Suprapubic skin (tissue), 4 donors: Measurements from ENCODE around the gene EEPD1. TPM values are rescaled to one million over a fixed set of nuclear protein-coding genes. Genes with fewer than 3 reads are reported as not detected.
"Not testable (repeated sequence)": the region's sequence is repeated elsewhere in the genome, so short reads cannot be mapped to it uniquely, and the experiment has no call there.

Source experiments
- DNase-seq, 2 donors: peaks; one replicate each; pipeline ENCODE4 v3.0.0-alpha.2; 2019; ENCODE audit warnings: low spot score in 2 of 2
- H3K27ac ChIP-seq: fragments of 200-600 bp; sonication (generic); one replicate; pipeline ENCODE4 v1.5.1; 2019
- H3K27me3 ChIP-seq: fragments of 200-600 bp; sonication (generic); one replicate; pipeline ENCODE4 v1.5.1; 2019
- H3K36me3 ChIP-seq: fragments of 200-600 bp; sonication (generic); one replicate; pipeline ENCODE4 v1.5.1; 2019
- H3K4me1 ChIP-seq: fragments of 200-600 bp; sonication (generic); one replicate; pipeline ENCODE4 v1.5.1; 2019
- H3K4me3 ChIP-seq: fragments of 200-600 bp; sonication (generic); one replicate; pipeline ENCODE4 v1.5.1; 2019; ENCODE audit warnings: mild to moderate bottlenecking
- H3K9me3 ChIP-seq: fragments of 200-600 bp; sonication (generic); one replicate; pipeline ENCODE4 v1.5.1; 2019
- EP300 ChIP-seq: sonication (generic); formaldehyde crosslinking; IDR thresholded peaks from one replicate; pipeline ENCODE4 v1.6.1; 2017; ENCODE audit warnings: antibody characterized with exemption
- POLR2A ChIP-seq, 2 donors: fragments of 450-650 bp; IDR thresholded peaks; one replicate each; pipeline ENCODE4 v1.6.1; 2017; ENCODE audit warnings: antibody characterized with exemption in 2 of 2, mild to moderate bottlenecking in 2 of 2, moderate library complexity in 2 of 2
- POLR2AphosphoS5 ChIP-seq, 3 donors: sonication (generic); formaldehyde crosslinking; IDR thresholded peaks; one replicate each; pipeline ENCODE4 v1.6.1; 2017; ENCODE audit warnings: antibody characterized with exemption in 3 of 3
- WGBS: methylation state at CpG from one replicate; pipeline ENCODE4 v1.1.5; 2018; 5-methylcytosine and 5-hydroxymethylcytosine counted together
- total RNA-seq, 4 donors: library from RNA; depleted of rRNA; stranded (reverse); fragments of >200 nt; gene quantifications; one replicate each; pipeline ENCODE4 v1.1.0, GENCODE V29; 2016
- TF ChIP-seq, protein P1 (sequence below), 2 donors: fragments of 200-600 bp in 1 of 2; fragments of 450-650 bp in 1 of 2; sonication (generic) in 1 of 2; IDR thresholded peaks; one replicate each; pipeline ENCODE4 v1.5.1; 2016 to 2019; ENCODE audit warnings: antibody characterized with exemption in 2 of 2, mild to moderate bottlenecking in 1 of 2, moderate library complexity in 1 of 2

The EEPD1 gene
- total RNA-seq, 4 donors from 2014 or later, result 11.7 to 18.2 (median 16.1) TPM

DNA sequence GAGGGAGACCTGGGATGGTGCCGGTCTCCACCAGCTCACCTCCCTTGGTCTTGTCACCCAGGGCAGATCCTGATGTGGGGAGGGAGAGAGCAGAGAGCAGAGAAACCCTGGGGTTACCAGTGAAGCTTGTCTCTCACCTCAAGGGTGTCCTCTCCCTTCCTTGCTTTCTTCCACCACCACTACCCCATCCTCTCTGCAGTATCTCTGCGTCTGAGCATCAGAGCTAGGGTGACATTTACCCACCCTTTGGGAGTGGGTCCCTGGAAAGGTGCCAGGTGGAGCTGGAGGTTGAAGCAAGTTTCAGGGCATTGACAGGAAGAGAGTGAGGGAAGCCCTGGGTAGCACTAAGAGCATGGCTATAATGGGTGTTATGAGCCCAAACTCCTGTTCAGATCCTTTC is 161.4 kb downstream of the EEPD1 start:
- no peak for DNase-seq
- TF ChIP-seq, protein P1, sequence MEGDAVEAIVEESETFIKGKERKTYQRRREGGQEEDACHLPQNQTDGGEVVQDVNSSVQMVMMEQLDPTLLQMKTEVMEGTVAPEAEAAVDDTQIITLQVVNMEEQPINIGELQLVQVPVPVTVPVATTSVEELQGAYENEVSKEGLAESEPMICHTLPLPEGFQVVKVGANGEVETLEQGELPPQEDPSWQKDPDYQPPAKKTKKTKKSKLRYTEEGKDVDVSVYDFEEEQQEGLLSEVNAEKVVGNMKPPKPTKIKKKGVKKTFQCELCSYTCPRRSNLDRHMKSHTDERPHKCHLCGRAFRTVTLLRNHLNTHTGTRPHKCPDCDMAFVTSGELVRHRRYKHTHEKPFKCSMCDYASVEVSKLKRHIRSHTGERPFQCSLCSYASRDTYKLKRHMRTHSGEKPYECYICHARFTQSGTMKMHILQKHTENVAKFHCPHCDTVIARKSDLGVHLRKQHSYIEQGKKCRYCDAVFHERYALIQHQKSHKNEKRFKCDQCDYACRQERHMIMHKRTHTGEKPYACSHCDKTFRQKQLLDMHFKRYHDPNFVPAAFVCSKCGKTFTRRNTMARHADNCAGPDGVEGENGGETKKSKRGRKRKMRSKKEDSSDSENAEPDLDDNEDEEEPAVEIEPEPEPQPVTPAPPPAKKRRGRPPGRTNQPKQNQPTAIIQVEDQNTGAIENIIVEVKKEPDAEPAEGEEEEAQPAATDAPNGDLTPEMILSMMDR (IDR thresholded peaks at IDR 0.05), result no peak
- TF ChIP-seq POLR2AphosphoS5 (IDR thresholded peaks at IDR 0.05) (no peak), POLR2A (IDR thresholded peaks at IDR 0.05) (no peak), EP300 (no peak)
- Histone ChIP-seq H3K4me3 (no peak overlapping the region), H3K27me3 (no peaks in the 10 kb centered on the region), H3K9me3 (no peaks in the 10 kb centered on the region), H3K4me1 (no peaks in the 10 kb centered on the region), H3K36me3 (no peaks in the 10 kb centered on the region), H3K27ac (no peak overlapping the region)
- WGBS, result 96% methylated on average over 2 of the region's 2 CpGs

GRCh38 chr7:36315309-36315944 is 162.4 kb downstream of the EEPD1 start:
- Histone ChIP-seq H3K27me3 (no peaks in the 10 kb centered on the region), H3K27ac (no peak overlapping the region), H3K4me3 (no peak overlapping the region), H3K36me3 (no peaks in the 10 kb centered on the region), H3K9me3 (no peaks in the 10 kb centered on the region), H3K4me1 (no peaks in the 10 kb centered on the region)
- WGBS, result 58% methylated on average over 7 of the region's 9 CpGs
- TF ChIP-seq, protein P1 (IDR thresholded peaks at IDR 0.05), result no peak
- no peak for TF ChIP-seq POLR2AphosphoS5 (IDR thresholded peaks at IDR 0.05)
- TF ChIP-seq POLR2A (IDR thresholded peaks at IDR 0.05), result no peak
- TF ChIP-seq EP300, result no peak
- no peak for DNase-seq

GRCh38 chr7:36316319-36316718 is 163.3 kb downstream of the EEPD1 start:
- TF ChIP-seq EP300 (no peak), POLR2A (IDR thresholded peaks at IDR 0.05) (no peak), POLR2AphosphoS5 (IDR thresholded peaks at IDR 0.05) (no peak)
- TF ChIP-seq, protein P1 (IDR thresholded peaks at IDR 0.05), result no peak
- Histone ChIP-seq H3K27me3 (no peaks in the 10 kb centered on the region), H3K27ac (no peak overlapping the region), H3K9me3 (no peaks in the 10 kb centered on the region), H3K36me3 (no peaks in the 10 kb centered on the region), H3K4me3 (no peak overlapping the region), H3K4me1 (no peaks in the 10 kb centered on the region)
- WGBS, result 93% methylated on average over 7 of the region's 7 CpGs
- no peak for DNase-seq

DNA sequence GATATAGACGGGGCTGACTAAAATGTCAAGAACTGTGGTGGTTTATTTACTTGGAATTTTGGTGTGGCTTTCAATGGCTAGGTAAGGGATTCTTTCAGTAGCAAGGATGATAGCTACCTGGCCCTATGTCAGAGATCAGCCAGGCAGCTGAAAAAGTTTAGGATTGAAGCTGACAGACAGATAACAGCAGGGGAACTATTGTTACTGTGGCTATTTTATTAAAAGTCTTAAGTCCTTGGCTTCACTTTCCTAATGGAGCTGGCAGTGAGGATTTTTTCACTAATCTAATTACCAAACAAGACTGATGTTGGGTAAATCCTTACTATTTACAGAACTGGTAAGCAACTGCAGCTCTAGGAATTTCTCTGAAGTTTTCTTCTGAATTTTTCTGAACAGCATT is 164.2 kb downstream of the EEPD1 start:
- TF ChIP-seq EP300 (no peak), POLR2AphosphoS5 (IDR thresholded peaks at IDR 0.05) (no peak), POLR2A (IDR thresholded peaks at IDR 0.05) (no peak)
- TF ChIP-seq, protein P1 (IDR thresholded peaks at IDR 0.05), result no peak
- Histone ChIP-seq H3K27me3 (no peaks in the 10 kb centered on the region), H3K36me3 (no peaks in the 10 kb centered on the region), H3K27ac (no peak overlapping the region), H3K9me3 (no peaks in the 10 kb centered on the region), H3K4me1 (no peaks in the 10 kb centered on the region), H3K4me3 (no peak overlapping the region)
- no peak for DNase-seq
- WGBS, result 94% methylated on average over 1 of the region's 1 CpG

DNA sequence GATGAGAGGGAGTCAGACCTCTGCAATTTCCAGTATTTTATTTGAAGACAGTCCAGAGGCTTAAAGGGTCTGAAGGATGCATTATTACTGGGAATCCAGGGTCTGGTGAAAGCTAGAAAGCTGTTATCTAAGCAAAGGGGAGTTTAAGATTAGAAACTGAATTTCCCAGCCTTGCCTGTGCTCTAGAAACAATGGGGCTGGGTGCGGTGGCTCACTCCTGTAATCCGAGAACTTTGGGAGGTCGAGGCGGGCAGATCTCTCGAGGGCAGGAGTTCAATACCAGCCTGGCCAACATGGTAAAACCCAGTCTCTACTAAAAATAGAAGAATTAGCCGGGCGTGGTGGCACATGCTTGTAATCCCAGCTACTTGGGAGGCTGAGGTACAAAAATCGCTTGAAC is 165.1 kb downstream of the EEPD1 start:
- H3K27me3 ChIP-seq, result no peaks in the 10 kb centered on the region
- H3K27ac ChIP-seq, result no peak overlapping the region
- H3K9me3 ChIP-seq, result no peaks in the 10 kb centered on the region
- no peaks in the 10 kb centered on the region for H3K4me1 ChIP-seq
- H3K36me3 ChIP-seq, result no peaks in the 10 kb centered on the region
- TF ChIP-seq, protein P1 (IDR thresholded peaks at IDR 0.05), result no peak
- TF ChIP-seq POLR2AphosphoS5 (IDR thresholded peaks at IDR 0.05) (no peak), POLR2A (IDR thresholded peaks at IDR 0.05) (no peak), EP300 (no peak)
- no peak overlapping the region for H3K4me3 ChIP-seq
- DNase-seq, result no peak
- WGBS, result 74% methylated on average over 8 of the region's 8 CpGs

GRCh38 chr7:36321284-36321683 is 168.2 kb downstream of the EEPD1 start:
- H3K9me3 ChIP-seq, H3K4me1 ChIP-seq, H3K36me3 ChIP-seq, H3K4me3 ChIP-seq, H3K27me3 ChIP-seq, H3K27ac ChIP-seq, DNase-seq: not testable (repeated sequence)
- WGBS, result 84% methylated on average over 3 of the region's 3 CpGs
